GM19395 (cell line): ENCODE measurements around the gene TOMM5.
"Not testable (repeated sequence)": the region's sequence is repeated elsewhere in the genome, so short reads cannot be mapped to it uniquely, and the experiment has no call there.

Experiments used
- ATAC-seq: cut with Tn5 transposase; IDR thresholded peaks from one replicate; pipeline ENCODE4 v1.9.1; 2021; ENCODE audit warnings: mild to moderate bottlenecking, moderate library complexity; ENCODE audit not compliant: unreplicated experiment

The TOMM5 gene

GRCh38 chr9:37617161-37617560 lies 24.8 kb upstream of the TOMM5 start:
- no peak for ATAC-seq

GRCh38 chr9:37611961-37612360 lies 19.6 kb upstream of the TOMM5 start:
- no peak for ATAC-seq

- ATAC-seq = no peak
Measured at GRCh38 chr9:37611014-37611413, 18.6 kb upstream of the TOMM5 start.

GRCh38 chr9:37609735-37610397 lies 17.5 kb upstream of the TOMM5 start:
- ATAC-seq = no peak

GRCh38 chr9:37608250-37608649 lies 15.9 kb upstream of the TOMM5 start:
- no peak for ATAC-seq

- no peak for ATAC-seq
Measured at GRCh38 chr9:37604296-37604695, 11.9 kb upstream of the TOMM5 start.

GRCh38 chr9:37602817-37603216 lies 10.4 kb upstream of the TOMM5 start:
- ATAC-seq = no peak

GRCh38 chr9:37602061-37602460 lies 9.7 kb upstream of the TOMM5 start:
- ATAC-seq = not testable (repeated sequence)

- no peak for ATAC-seq
Measured at GRCh38 chr9:37596504-37596903, 4.1 kb upstream of the TOMM5 start.

- ATAC-seq = no peak
Measured at GRCh38 chr9:37593883-37594448, 1.6 kb upstream of the TOMM5 start.

- no peak for ATAC-seq
Measured at GRCh38 chr9:37587521-37587920, 4.9 kb downstream of the TOMM5 start.

GRCh38 chr9:37583522-37584121 lies 8.8 kb downstream of the TOMM5 start:
- no peak for ATAC-seq

- no peak for ATAC-seq
Measured at GRCh38 chr9:37582548-37583157, 9.7 kb downstream of the TOMM5 start.

- peak; percentile 75 for ATAC-seq
Measured at GRCh38 chr9:37575921-37576721, 16.3 kb downstream of the TOMM5 start, which contains the start of gene FBXO10. TSS of gene FBXO10 (minus strand) at chr9:37576380. CDS start at chr9:37541768, 34,612 bp downstream.

- ATAC-seq = peak; percentile 55
Measured at GRCh38 chr9:37575511-37575914, 16.9 kb downstream of the TOMM5 start.

- ATAC-seq = no peak
Measured at GRCh38 chr9:37575001-37575400, 17.4 kb downstream of the TOMM5 start.

- no peak for ATAC-seq
Measured at GRCh38 chr9:37574241-37574721, 18.1 kb downstream of the TOMM5 start.

- ATAC-seq = no peak
Measured at GRCh38 chr9:37571282-37571681, 21.1 kb downstream of the TOMM5 start.

GRCh38 chr9:37566716-37567115 lies 25.7 kb downstream of the TOMM5 start:
- no peak for ATAC-seq

GRCh38 chr9:37565661-37566618 lies 26.5 kb downstream of the TOMM5 start:
- ATAC-seq = no peak
